Superior temporal gyrus (tissue), 1 donor: ENCODE results near the gene ZSCAN9.

Source experiments
- DNase-seq: peaks from one replicate; pipeline ENCODE4 v3.0.0-alpha.2; 2016; ENCODE audit errors: extremely low spot score

The ZSCAN9 gene

DNA sequence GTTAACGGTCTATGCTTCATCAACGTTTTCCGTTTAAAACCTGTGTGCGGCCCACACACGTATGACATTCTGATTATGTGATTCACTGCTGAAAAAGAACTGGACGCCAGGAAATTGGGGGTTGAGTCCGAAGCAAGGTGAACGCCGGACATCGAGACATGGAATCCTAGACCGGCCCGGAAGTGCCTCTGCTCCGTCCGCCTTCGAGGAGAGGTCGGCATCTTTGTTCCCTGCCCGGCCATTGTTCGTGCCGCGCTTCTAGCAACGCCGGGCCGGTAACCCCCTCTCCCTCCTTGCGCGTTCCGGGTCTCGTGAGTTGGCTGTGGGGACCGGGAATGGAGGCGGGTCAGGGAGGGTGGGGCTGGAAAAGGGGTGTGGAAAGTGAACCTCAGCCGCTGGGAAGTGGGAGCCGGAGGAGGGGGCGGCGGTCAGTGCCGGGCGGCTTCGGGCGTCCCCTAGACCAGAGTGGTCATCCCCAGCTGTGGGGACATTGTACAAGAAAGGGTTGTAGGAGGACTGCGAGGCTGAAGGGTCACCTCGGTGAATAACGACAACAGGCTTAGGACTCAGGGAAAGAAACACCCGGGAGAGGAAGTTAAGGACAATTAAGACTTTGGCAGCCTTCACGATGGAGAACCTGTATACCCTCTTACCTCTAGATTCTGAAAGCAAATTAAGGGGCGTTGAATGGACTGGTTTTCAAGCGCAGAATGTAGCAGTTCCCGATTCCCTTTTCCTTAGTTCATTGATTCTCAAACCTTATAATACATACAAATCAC lies at the start of gene ZSCAN9:
Gene ZSCAN9, plus strand, starts transcription at position 220 of the 779 bp plus-strand sequence. CDS start 1,810 bp downstream, outside the sequence.
- DNase-seq, result peak; percentile 77

DNA sequence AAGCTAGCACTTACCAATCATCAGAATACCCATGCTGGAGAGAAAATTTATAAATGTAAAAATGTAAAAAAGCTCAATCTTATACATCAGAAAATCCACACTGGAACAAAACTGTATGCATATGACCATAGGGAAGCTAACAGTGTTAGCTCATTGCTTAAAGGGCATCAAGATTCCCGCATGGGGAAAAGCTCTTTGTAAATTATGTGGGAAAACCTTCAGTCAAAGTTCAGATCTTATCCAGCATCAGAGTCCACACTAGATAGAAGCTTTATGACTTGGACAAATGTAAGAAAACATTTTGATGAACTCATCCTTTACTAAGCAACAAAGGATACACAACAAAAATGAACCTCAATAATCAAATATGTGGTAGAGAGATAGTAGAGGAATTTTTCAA lies 48.7 kb upstream of the ZSCAN9 start:
- no peak for DNase-seq

DNA sequence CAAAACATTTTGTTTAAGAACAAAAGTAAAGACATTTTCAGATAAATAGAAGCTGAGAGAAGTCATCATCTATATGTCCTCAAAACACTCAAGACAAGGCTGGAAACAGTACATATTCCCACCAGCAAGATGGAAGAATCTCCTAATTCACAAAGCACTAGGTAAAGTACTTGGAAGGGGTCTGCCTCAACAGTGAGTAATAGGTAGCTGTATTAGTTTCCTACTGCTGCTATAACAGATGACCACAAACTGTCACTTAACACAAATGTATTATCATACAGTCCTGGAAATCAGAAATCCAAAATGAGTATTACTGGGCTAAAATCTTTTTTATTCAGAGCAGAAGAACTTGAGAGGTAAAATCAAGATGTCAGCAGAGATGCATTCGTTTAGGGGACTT lies 42.8 kb upstream of the ZSCAN9 start:
- DNase-seq, result no peak

DNA sequence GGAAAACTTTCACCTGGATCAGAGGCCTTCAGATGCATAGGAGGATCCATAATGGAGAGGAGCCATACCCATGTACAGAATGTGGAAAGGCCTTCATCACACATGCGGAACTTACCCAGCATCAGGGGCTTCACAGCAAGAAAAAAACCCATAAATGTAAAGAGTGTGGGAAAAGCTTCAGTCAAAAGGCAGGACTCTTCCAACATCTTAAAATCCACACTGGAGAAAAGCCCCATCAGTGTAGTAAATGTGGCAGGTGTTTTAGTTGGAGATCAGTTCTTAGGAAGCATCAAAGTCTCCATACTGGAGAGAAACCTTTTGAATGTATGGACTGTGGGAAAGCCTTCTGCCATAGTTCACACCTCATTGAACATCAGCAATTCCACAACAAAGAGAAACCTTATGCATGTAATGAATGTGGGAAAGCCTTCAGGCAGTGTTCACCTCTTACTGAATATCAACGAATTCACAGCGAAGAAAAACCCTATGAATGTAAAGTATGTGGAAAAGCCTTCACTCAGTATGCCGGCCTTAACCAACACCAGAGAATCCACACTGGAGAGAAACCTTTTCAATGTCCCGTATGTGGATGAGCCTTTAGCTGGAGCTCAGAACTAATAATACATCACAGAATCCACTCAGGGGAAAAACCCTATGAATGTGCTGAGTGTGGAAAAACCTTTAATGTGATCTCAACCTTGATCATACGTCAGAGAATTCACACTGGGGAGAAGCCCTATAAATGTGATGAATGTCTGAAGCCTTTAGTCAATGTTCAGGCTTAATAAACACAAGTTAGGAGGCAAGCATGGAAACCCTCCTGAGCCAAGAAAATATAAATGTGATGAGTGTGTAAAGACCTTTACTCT lies 36.7 kb upstream of the ZSCAN9 start:
- no peak for DNase-seq

DNA sequence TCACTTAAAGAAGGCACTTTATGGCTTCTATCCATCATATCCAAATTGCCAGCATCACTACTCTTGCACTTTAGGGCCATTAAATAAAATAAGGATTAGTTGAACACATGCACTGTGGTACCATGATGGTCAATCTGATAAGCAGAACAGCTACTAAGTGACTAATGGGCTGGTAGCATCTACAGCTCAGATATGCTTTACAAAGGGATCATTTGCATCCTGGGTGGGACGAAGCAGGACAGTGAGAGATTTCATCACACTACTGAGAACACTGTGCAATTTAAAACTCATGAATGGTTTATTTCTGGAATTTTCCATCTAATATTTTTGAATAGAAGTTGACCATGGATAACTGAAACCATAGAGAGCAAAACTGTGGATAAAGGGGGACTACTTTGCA lies 25.1 kb upstream of the ZSCAN9 start:
- DNase-seq, result no peak

DNA sequence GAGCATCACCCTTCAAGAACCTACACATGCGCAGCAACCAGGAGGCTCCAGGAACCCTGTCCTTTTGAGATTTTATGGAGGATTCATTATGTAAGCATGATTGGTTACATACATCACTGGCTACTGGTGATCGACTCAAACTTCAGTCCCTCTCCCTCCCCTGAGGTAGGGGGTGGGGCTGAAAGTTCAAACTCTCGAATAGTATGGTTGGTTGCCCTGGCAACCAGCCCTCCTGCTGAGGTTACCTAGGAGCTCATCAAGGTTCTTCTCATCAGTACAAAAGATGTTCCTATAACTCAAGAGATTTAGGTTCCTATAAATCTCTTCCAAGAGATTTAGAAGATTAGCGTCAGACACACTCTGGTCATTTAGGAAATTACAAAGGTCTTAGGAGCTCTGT lies 21.9 kb upstream of the ZSCAN9 start:
- no peak for DNase-seq

DNA sequence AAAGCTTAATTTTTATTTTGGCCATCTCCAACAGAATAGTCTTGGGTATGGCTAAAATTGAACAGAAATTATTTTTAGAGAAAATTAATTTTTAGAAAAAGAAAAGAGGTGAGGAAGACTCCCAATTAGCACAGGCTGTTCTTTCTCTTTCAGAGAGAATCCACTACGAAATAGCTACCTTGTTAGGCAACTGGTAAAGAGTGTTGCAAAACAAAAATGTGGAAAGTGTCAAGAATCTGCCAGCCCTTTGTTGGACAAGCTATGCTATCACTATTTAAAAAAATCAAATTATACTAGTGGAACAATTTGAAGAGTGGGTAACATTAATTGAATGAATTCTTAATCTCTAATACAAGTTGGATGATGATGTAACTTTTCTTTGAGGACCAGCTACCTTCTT lies 19.2 kb upstream of the ZSCAN9 start:
- DNase-seq, result no peak

DNA sequence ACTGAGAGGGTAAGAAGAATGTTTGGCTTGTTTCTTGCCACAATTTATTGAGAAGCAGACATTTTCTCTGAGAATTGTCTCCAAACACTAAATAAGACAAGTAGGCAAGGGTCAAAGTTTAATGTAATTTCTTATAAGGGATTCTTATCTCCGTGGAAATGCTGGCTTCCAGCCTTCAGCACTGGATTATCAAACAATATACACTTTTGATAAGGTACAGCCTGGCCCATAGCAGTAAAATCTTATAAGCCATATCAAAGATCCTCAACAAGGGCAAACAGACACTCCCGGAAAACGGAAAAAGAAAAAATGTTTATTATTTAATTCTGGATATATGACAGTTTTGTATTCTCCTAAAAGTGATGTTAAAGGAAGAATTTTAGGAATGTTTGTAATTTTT lies 18.5 kb upstream of the ZSCAN9 start:
- no peak for DNase-seq

DNA sequence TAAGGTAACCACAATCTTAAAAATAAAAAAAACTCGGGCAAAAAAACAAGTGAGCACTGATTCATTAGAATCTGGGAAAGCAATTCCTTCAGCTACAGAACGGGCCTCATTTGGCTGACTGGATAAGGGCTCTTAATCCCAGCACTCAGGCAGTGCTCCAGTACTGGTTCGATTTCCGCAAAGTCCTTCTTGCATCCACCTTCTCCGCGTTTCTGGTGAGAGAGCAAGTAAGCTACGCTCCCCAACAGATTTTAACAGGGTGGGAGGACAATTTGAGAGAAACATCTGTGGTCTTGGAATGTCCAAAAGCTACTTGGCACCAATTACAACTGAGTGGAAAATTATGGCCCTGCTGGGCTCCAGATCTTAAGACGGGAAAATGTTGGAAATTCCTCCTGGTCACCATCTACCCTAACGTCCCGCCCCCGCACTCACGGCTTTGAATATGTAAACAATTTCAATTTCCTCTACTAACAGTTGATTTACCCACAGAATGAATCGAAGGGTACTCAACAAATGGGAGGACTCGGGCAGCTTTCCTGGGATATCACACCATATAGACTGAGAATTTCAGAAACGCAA lies 18.1 kb upstream of the ZSCAN9 start:
- no peak for DNase-seq

DNA sequence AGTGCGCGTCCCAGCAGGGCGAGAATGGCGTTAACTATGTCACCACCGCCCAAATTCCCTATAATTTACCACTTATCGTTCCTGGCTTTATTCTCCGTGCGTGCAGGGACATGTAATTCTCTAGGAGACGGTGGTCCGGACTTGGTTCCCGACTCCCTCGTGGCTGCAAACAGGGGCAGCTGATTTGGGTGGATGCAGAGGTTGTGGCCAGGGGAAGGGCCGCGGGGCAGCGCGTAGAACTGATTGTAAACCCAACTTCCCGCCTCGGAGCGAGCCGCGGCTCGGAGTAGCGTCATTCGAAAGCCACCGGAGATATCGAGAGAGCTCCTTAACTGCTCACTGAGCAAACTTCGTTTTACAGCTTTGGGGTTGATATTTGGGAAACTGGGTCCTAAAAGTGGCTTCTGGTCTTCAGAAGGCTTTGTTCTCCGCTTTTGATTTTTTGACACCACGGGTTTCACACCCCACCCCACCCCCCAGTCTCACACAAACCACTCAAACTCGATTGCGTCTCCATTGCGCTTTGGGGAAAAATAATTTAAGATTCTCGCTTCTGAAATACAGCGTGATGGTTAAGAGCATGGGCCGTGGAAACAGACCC lies 17.5 kb upstream of the ZSCAN9 start:
- no peak for DNase-seq

DNA sequence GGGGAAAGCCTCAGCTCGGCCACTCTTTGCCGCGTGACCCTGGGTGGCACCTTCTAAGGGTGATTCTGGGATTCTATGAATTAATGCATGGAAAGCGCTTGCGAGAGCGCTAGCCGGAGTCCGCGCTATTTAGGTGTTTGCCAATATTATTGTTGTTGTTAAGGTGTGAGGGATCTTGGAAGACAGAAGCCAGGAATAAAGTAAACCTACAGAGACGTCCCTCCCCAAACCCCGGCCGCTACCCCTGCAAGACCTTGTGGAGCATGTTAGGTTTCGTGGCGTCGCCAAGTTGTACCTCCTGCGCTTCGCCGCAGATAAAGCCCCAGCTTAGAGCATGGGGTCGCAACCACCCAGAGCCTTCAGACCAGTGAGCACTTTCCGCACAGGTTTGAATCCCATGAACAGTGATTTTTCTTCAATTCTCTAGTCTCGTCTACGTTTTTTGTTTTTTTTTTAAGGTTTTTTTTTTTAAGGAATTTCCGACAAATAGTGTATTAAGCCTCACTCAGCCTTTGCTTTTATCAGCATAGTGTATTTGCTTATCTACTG lies 16.9 kb upstream of the ZSCAN9 start:
- no peak for DNase-seq

DNA sequence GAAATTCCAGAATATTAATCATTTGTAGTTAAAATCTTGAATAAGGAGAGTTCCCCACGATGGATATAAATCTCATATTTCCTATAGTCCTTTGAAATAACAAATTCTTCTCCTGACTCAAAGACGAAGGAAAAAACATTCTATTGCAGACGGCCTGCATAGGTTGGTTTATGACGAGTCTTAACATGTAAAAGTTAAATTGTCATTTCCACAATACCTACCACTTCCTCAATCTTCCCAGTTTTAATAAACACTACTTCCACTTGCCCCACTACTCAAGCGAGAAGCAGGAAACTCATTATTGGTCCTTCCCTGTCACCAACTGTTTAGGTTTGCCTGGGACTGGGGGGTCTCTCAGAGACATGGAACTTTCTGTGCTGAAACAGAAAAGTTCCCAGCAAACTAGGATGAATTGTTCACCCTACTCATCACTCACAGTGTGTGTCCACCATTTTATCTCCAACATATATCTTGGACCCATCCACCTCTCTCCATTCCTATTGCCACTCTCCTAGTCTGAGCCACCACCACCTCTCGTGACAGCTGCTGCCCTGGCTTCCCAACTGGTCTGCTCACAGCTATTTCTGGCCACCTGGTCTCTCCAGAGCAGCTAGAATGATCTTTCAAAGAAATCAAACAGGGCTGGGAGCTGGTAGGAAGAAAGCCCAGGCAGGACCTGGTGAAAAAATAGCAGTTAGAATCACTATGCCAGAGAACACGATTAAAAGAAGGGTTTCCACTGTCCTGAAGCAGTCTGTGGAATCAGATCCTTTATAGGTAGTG lies 15.1 kb upstream of the ZSCAN9 start:
- no peak for DNase-seq

DNA sequence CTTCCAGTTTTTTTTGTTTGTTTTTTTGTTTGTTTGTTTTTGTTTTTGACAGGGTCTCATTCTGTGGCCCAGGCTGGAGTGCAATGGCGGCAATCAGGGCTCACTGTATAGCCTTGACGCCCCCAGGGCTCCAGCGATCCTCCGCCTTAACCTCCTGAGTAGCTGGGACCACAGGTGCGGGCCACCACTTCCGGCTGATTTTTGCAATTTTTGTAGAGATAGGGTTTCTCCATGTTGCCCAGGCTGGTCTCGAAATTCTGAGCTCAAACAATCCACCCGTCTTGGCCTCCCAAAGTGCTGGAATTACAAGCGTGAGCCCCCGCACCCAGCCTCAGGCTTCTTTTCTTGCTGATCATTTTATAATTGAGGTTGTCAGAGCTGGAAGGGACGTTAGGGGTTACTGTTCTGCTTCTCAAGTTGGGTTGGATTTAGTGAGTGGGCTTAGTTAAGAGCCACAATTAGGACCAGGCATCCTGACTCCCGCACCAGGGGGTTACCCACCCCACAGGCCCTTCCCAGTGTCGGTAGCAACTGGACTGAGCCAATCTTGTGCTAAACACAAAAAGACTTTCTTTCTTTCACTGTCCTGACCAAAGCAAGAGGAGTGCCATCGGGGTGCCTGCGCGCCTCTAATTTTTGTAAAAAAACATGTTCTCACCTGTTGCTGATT lies 13.1 kb upstream of the ZSCAN9 start:
- DNase-seq, result no peak

DNA sequence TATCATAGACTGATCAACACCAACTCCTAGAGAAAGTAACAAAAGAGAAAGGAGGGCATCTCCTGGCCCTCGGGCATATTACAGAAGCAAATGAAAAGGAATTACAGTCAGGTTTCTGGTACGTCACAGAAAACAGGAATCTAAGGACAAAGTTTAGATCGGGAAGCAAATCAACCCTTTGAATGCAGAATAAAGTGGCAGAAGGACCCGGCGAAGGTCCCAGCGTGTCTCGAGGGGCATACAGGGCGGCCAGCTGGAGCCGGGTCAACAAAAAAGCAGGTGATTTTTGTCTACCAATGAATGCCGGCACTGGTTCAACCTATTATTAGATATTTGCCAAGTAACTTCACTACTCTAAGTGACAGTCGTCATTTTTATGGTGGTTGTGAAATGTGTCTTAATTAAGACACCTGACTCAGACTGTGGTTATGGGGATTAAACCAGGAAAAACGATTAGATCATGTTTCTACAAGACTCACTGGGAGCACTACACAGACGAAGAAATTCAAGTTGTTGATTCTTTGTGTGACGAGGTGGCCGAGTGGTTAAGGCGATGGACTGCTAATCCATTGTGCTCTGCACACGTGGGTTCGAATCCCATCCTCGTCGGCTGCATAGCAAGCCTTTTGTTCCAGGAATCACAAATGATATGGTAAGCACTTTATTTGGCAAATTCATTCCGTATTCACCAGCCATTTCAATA lies 12.4 kb upstream of the ZSCAN9 start:
- no peak for DNase-seq

DNA sequence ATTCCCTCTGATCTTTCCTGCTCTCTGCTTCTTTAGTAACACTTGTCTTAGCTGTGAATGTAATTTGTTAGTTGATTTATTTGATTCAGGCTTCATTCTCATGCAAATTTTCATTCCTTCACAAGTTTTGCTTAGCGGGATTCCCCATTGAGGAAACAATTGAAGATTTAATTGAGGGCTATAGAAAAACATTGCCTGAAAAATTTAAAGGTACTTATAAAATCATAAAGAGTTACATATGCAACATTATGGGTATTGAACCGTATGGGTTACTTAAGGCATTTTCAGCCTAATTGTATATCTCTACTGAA lies 11.9 kb upstream of the ZSCAN9 start:
- DNase-seq, result no peak

DNA sequence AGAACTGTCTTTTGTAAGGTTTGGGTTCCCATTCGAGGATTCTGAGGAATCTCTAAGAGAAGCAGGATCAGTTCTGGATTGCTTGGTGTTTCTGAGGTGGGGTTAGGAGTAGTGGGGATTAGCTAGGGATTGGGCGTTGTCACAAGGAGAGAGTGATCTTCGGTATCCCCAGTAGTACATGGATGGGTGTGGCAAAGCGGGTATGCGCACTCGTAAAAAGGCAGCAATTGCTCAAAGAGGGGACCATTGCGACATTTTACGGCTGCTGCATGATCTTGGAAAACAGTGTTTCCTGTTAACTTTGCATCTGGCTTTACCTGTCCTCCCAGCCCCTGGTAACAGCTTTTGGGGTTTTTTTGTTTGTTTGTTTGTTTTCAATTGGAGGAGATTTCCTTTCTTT lies 9.7 kb upstream of the ZSCAN9 start:
- no peak for DNase-seq

DNA sequence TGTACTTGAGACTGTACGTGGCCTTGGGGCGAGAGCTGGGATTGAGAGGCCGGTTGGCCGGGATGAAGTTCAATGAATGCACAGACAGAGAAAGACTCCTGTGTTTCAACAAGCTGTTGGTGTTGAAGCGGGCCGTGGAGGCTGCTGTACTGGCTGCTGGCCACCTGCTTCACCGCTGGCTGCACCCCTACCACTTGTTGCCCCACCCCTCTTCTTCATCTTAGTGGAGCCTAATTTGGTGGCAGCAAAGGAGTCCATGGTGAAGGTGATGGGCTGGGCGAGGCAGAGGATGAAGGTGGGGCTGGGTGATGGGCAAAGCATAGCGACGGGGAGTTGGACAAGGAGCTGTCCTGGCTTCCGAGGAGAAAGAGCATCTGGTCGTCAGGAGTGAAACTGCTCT lies 7.2 kb upstream of the ZSCAN9 start:
- no peak for DNase-seq

DNA sequence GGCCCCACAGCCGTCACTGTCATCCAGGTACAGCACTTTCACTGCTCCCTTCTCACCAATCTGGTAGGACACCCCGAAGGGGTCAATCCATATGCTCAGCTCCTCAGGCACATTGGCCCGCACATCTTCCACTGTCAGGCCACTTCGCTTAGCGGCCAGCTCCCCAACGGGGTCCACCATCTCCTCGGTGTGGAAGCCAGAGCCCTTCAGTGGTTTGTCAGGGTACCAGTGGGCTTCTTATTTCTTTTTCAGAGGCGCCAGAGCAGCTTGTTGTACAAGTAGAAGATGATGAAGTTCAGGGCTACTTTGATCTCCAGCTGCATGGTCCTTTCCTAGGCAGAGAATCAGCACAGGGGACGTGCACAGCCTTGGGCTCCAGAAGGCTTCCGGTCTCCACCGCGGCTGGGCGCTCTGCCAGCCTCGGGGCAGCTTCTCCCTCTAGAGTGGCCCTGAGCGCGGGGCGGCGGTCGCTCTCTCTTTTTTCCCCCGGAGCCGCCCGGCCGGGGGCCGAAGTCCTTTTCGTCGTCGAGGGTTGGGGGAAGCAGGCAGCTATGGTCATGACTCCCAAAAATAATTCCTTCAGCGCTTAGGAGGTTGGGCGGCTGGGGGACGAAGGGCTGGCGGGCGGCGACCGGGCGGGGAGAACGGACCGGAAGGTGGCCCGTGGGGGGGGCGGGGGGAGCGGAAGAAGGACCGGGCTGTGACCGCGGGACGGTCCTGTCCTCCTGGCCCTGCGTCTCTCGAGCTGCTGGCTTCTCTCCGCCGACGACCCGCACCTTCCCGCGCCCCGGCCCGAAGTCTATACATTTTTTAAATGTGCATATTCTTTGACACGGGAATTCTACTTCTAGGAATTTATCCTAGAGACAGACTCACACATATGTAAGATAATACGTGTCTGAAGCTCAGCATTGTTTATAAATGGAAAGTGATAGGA lies 6.5 kb upstream of the ZSCAN9 start:
- DNase-seq, result peak; percentile 29
